ENCODE data around the gene NEGR1.

DNA sequence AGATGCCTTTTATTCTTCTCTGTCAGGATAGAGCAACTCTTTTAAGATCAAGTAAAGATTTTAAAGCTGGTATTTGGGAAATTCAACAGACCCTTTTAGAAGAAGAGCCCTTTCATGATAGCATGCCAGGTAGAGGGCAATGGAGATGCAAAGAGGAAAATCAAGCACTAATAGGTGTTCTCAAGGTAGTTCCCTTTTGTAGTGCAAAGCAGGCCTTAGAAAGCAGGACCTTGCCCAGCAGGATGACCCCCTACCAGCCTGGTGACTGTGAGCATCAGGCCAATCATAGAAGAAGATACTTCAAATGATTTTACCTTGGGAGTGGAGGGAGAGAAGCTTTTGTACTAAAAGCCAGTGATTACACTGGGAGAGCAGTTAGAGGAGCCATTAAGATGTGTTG is 820.1 kb downstream of the NEGR1 start:
- TF ChIP-seq, protein P1, sequence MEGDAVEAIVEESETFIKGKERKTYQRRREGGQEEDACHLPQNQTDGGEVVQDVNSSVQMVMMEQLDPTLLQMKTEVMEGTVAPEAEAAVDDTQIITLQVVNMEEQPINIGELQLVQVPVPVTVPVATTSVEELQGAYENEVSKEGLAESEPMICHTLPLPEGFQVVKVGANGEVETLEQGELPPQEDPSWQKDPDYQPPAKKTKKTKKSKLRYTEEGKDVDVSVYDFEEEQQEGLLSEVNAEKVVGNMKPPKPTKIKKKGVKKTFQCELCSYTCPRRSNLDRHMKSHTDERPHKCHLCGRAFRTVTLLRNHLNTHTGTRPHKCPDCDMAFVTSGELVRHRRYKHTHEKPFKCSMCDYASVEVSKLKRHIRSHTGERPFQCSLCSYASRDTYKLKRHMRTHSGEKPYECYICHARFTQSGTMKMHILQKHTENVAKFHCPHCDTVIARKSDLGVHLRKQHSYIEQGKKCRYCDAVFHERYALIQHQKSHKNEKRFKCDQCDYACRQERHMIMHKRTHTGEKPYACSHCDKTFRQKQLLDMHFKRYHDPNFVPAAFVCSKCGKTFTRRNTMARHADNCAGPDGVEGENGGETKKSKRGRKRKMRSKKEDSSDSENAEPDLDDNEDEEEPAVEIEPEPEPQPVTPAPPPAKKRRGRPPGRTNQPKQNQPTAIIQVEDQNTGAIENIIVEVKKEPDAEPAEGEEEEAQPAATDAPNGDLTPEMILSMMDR (IDR thresholded peaks at IDR 0.05; ENCODE audit: poor library complexity) = no peak
- no peak for TF ChIP-seq EZH2 (IDR thresholded peaks at IDR 0.05; ENCODE audit: borderline replicate concordance)

All from hepatocyte (in vitro differentiated cells).